Measurements from ENCODE around the gene STX1B.

STX1B gene

DNA sequence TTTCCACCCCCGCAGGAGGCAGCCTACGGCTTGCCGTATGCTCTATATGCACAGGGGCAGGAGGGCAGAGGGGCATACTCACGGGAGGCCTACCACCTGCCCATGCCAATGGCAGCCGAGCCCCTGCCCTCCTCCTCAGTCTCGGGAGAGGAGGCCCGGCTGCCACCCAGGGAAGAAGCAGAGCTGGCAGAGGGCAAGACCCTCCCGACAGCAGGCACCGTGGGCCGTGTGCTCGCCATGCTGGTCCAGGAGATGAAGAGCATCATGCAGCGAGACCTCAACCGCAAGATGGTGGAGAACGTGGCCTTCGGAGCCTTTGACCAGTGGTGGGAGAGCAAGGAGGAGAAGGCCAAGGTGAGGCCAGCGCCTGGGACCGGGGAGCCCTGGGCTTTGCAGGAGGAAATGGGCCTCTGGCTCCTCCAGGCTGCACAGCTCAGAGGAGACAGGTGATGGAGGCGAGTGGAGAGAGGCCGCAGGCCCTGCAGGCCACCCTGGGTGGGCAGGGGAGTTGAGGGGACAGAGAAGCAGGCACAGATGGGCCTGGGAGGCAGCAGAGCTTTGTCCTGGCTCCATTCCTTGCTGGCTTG, 44.3 kb downstream of the STX1B start:
- no peak for TF ChIP-seq SIN3A (IDR thresholded peaks at IDR 0.05; ENCODE audit: borderline replicate concordance, insufficient read depth, low read length)
- TF ChIP-seq FOXP2 (optimal IDR thresholded peaks at IDR 0.05; ENCODE audit: borderline replicate concordance, extremely low read depth, extremely low read length, insufficient read depth): no peak
- no peak for TF ChIP-seq TAF1 (IDR thresholded peaks at IDR 0.05; ENCODE audit: borderline replicate concordance, insufficient read depth, low read length)
- TF ChIP-seq, protein P1, sequence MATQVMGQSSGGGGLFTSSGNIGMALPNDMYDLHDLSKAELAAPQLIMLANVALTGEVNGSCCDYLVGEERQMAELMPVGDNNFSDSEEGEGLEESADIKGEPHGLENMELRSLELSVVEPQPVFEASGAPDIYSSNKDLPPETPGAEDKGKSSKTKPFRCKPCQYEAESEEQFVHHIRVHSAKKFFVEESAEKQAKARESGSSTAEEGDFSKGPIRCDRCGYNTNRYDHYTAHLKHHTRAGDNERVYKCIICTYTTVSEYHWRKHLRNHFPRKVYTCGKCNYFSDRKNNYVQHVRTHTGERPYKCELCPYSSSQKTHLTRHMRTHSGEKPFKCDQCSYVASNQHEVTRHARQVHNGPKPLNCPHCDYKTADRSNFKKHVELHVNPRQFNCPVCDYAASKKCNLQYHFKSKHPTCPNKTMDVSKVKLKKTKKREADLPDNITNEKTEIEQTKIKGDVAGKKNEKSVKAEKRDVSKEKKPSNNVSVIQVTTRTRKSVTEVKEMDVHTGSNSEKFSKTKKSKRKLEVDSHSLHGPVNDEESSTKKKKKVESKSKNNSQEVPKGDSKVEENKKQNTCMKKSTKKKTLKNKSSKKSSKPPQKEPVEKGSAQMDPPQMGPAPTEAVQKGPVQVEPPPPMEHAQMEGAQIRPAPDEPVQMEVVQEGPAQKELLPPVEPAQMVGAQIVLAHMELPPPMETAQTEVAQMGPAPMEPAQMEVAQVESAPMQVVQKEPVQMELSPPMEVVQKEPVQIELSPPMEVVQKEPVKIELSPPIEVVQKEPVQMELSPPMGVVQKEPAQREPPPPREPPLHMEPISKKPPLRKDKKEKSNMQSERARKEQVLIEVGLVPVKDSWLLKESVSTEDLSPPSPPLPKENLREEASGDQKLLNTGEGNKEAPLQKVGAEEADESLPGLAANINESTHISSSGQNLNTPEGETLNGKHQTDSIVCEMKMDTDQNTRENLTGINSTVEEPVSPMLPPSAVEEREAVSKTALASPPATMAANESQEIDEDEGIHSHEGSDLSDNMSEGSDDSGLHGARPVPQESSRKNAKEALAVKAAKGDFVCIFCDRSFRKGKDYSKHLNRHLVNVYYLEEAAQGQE (IDR thresholded peaks at IDR 0.05; ENCODE audit: insufficient read depth in 1 of 2, low read depth in 2 of 2, low read length in 2 of 2): no peak
- TF ChIP-seq POLR2AphosphoS5 (IDR thresholded peaks at IDR 0.05; ENCODE audit: low read depth, low read length): no peak

- no peak for TF ChIP-seq FOXP2 (optimal IDR thresholded peaks at IDR 0.05; ENCODE audit: borderline replicate concordance, extremely low read depth, extremely low read length, insufficient read depth)
- TF ChIP-seq, protein P1 (IDR thresholded peaks at IDR 0.05; ENCODE audit: insufficient read depth in 1 of 2, low read depth in 2 of 2, low read length in 2 of 2): no peak
- TF ChIP-seq POLR2AphosphoS5 (IDR thresholded peaks at IDR 0.05; ENCODE audit: low read depth, low read length): no peak
- TF ChIP-seq SIN3A (IDR thresholded peaks at IDR 0.05; ENCODE audit: borderline replicate concordance, insufficient read depth, low read length): no peak
- TF ChIP-seq TAF1 (IDR thresholded peaks at IDR 0.05; ENCODE audit: borderline replicate concordance, insufficient read depth, low read length): no peak
Observed at GRCh38 chr16:30965436-30965835, 45.0 kb downstream of the STX1B start.

- TF ChIP-seq FOXP2 (optimal IDR thresholded peaks at IDR 0.05; ENCODE audit: borderline replicate concordance, extremely low read depth, extremely low read length, insufficient read depth) (no peak), TAF1 (IDR thresholded peaks at IDR 0.05; ENCODE audit: borderline replicate concordance, insufficient read depth, low read length) (no peak), POLR2AphosphoS5 (IDR thresholded peaks at IDR 0.05; ENCODE audit: low read depth, low read length) (no peak), SIN3A (IDR thresholded peaks at IDR 0.05; ENCODE audit: borderline replicate concordance, insufficient read depth, low read length) (no peak)
- TF ChIP-seq, protein P1 (IDR thresholded peaks at IDR 0.05; ENCODE audit: insufficient read depth in 1 of 2, low read depth in 2 of 2, low read length in 2 of 2): no peak
Observed at GRCh38 chr16:30964574-30965226, 45.7 kb downstream of the STX1B start.

- no peak for TF ChIP-seq FOXP2 (optimal IDR thresholded peaks at IDR 0.05; ENCODE audit: borderline replicate concordance, extremely low read depth, extremely low read length, insufficient read depth)
- TF ChIP-seq SIN3A (IDR thresholded peaks at IDR 0.05; ENCODE audit: borderline replicate concordance, insufficient read depth, low read length): no peak
- TF ChIP-seq POLR2AphosphoS5 (IDR thresholded peaks at IDR 0.05; ENCODE audit: low read depth, low read length): no peak
- TF ChIP-seq, protein P1 (IDR thresholded peaks at IDR 0.05; ENCODE audit: insufficient read depth in 1 of 2, low read depth in 2 of 2, low read length in 2 of 2): no peak
- no peak for TF ChIP-seq TAF1 (IDR thresholded peaks at IDR 0.05; ENCODE audit: borderline replicate concordance, insufficient read depth, low read length)
Observed at GRCh38 chr16:30963925-30964511, 46.4 kb downstream of the STX1B start.
